Suprapubic skin (tissue), 4 donors: ENCODE results near the gene PRKCE. TPM values are rescaled to one million over a fixed set of nuclear protein-coding genes. Genes with fewer than 3 reads are reported as not detected.

Source experiments
- DNase-seq, 2 donors: peaks; one replicate each; pipeline ENCODE4 v3.0.0-alpha.2; 2019; ENCODE audit warnings: low spot score in 2 of 2
- H3K27ac ChIP-seq: fragments of 200-600 bp; sonication (generic); one replicate; pipeline ENCODE4 v1.5.1; 2019
- H3K27me3 ChIP-seq: fragments of 200-600 bp; sonication (generic); one replicate; pipeline ENCODE4 v1.5.1; 2019
- H3K36me3 ChIP-seq: fragments of 200-600 bp; sonication (generic); one replicate; pipeline ENCODE4 v1.5.1; 2019
- H3K4me1 ChIP-seq: fragments of 200-600 bp; sonication (generic); one replicate; pipeline ENCODE4 v1.5.1; 2019
- H3K4me3 ChIP-seq: fragments of 200-600 bp; sonication (generic); one replicate; pipeline ENCODE4 v1.5.1; 2019; ENCODE audit warnings: mild to moderate bottlenecking
- H3K9me3 ChIP-seq: fragments of 200-600 bp; sonication (generic); one replicate; pipeline ENCODE4 v1.5.1; 2019
- CTCF ChIP-seq, 2 donors: fragments of 200-600 bp in 1 of 2; fragments of 450-650 bp in 1 of 2; sonication (generic) in 1 of 2; IDR thresholded peaks; one replicate each; pipeline ENCODE4 v1.5.1; 2016 to 2019; ENCODE audit warnings: antibody characterized with exemption in 2 of 2, mild to moderate bottlenecking in 1 of 2, moderate library complexity in 1 of 2
- EP300 ChIP-seq: sonication (generic); formaldehyde crosslinking; IDR thresholded peaks from one replicate; pipeline ENCODE4 v1.6.1; 2017; ENCODE audit warnings: antibody characterized with exemption
- POLR2A ChIP-seq, 2 donors: fragments of 450-650 bp; IDR thresholded peaks; one replicate each; pipeline ENCODE4 v1.6.1; 2017; ENCODE audit warnings: antibody characterized with exemption in 2 of 2, mild to moderate bottlenecking in 2 of 2, moderate library complexity in 2 of 2
- POLR2AphosphoS5 ChIP-seq, 3 donors: sonication (generic); formaldehyde crosslinking; IDR thresholded peaks; one replicate each; pipeline ENCODE4 v1.6.1; 2017; ENCODE audit warnings: antibody characterized with exemption in 3 of 3
- WGBS: methylation state at CpG from one replicate; pipeline ENCODE4 v1.1.5; 2018; 5-methylcytosine and 5-hydroxymethylcytosine counted together
- total RNA-seq, 4 donors: library from RNA; depleted of rRNA; stranded (reverse); fragments of >200 nt; gene quantifications; one replicate each; pipeline ENCODE4 v1.1.0, GENCODE V29; 2016

PRKCE gene
- total RNA-seq, 4 donors from 2014 or later = 7.9 to 18.3 (median 12.5) TPM

- Histone ChIP-seq H3K4me3 (no peak overlapping the region), H3K4me1 (no peaks in the 10 kb centered on the region), H3K9me3 (no peaks in the 10 kb centered on the region), H3K27ac (no peak overlapping the region), H3K27me3 (no peaks in the 10 kb centered on the region), H3K36me3 (no peaks in the 10 kb centered on the region)
- TF ChIP-seq POLR2A (IDR thresholded peaks at IDR 0.05) (no peak), POLR2AphosphoS5 (IDR thresholded peaks at IDR 0.05) (no peak), EP300 (no peak), CTCF (IDR thresholded peaks at IDR 0.05) (no peak)
- WGBS = 65% methylated on average over 2 of the region's 2 CpGs
- no peak for DNase-seq
Observed at GRCh38 chr2:46041434-46041833, 390.0 kb downstream of the PRKCE start.

GRCh38 chr2:46042207-46042637, 390.7 kb downstream of the PRKCE start:
- H3K4me3 ChIP-seq = no peak overlapping the region
- H3K27me3 ChIP-seq = no peaks in the 10 kb centered on the region
- H3K4me1 ChIP-seq = no peaks in the 10 kb centered on the region
- H3K27ac ChIP-seq = no peak overlapping the region
- H3K36me3 ChIP-seq = no peaks in the 10 kb centered on the region
- TF ChIP-seq EP300 (no peak), CTCF (IDR thresholded peaks at IDR 0.05) (no peak), POLR2A (IDR thresholded peaks at IDR 0.05) (no peak), POLR2AphosphoS5 (IDR thresholded peaks at IDR 0.05) (no peak)
- 81% methylated on average over 4 of the region's 4 CpGs for WGBS
- H3K9me3 ChIP-seq = no peaks in the 10 kb centered on the region
- DNase-seq = no peak

- Histone ChIP-seq H3K27ac (no peak overlapping the region), H3K4me1 (no peaks in the 10 kb centered on the region), H3K4me3 (no peak overlapping the region), H3K36me3 (no peaks in the 10 kb centered on the region), H3K9me3 (no peaks in the 10 kb centered on the region), H3K27me3 (no peaks in the 10 kb centered on the region)
- DNase-seq = no peak
- WGBS = 94% methylated on average over 3 of the region's 3 CpGs
- TF ChIP-seq POLR2AphosphoS5 (IDR thresholded peaks at IDR 0.05) (no peak), CTCF (IDR thresholded peaks at IDR 0.05) (no peak), EP300 (no peak), POLR2A (IDR thresholded peaks at IDR 0.05) (no peak)
Observed at GRCh38 chr2:46042711-46043110, 391.2 kb downstream of the PRKCE start.

GRCh38 chr2:46045888-46046287, 394.4 kb downstream of the PRKCE start:
- Histone ChIP-seq H3K27me3 (no peaks in the 10 kb centered on the region), H3K4me1 (no peaks in the 10 kb centered on the region), H3K9me3 (no peaks in the 10 kb centered on the region), H3K27ac (no peak overlapping the region), H3K4me3 (no peak overlapping the region), H3K36me3 (no peaks in the 10 kb centered on the region)
- no peak for DNase-seq
- TF ChIP-seq EP300 = no peak
- no peak for TF ChIP-seq POLR2AphosphoS5 (IDR thresholded peaks at IDR 0.05)
- no peak for TF ChIP-seq POLR2A (IDR thresholded peaks at IDR 0.05)
- no peak for TF ChIP-seq CTCF (IDR thresholded peaks at IDR 0.05)

- no peak for DNase-seq
- no peaks in the 10 kb centered on the region for H3K4me1 ChIP-seq
- H3K4me3 ChIP-seq = no peak overlapping the region
- no peaks in the 10 kb centered on the region for H3K36me3 ChIP-seq
- WGBS = 68% methylated on average over 5 of the region's 5 CpGs
- H3K27ac ChIP-seq = no peak overlapping the region
- H3K9me3 ChIP-seq = no peaks in the 10 kb centered on the region
- no peak for TF ChIP-seq POLR2AphosphoS5 (IDR thresholded peaks at IDR 0.05)
- TF ChIP-seq CTCF (IDR thresholded peaks at IDR 0.05) = no peak
- TF ChIP-seq POLR2A (IDR thresholded peaks at IDR 0.05) = no peak
- TF ChIP-seq EP300 = no peak
- H3K27me3 ChIP-seq = no peaks in the 10 kb centered on the region
Observed at GRCh38 chr2:46047290-46047689, 395.8 kb downstream of the PRKCE start.
